AG20443 (cell line): ENCODE data around the gene RNU5D-1.
"Not testable (repeated sequence)": the region's sequence is repeated elsewhere in the genome, so short reads cannot be mapped to it uniquely, and the experiment has no call there.

Source experiments
- DNase-seq: peaks from one replicate; pipeline ENCODE4 v3.0.0; 2012; ENCODE audit warnings: low spot score, mixed read lengths

Gene RNU5D-1

GRCh38 chr1:44730741-44731512 is at the start of gene RNU5D-1:
Gene RNU5D-1, minus strand, starts transcription at chr1:44731170.
- DNase-seq = peak; percentile 90

DNA sequence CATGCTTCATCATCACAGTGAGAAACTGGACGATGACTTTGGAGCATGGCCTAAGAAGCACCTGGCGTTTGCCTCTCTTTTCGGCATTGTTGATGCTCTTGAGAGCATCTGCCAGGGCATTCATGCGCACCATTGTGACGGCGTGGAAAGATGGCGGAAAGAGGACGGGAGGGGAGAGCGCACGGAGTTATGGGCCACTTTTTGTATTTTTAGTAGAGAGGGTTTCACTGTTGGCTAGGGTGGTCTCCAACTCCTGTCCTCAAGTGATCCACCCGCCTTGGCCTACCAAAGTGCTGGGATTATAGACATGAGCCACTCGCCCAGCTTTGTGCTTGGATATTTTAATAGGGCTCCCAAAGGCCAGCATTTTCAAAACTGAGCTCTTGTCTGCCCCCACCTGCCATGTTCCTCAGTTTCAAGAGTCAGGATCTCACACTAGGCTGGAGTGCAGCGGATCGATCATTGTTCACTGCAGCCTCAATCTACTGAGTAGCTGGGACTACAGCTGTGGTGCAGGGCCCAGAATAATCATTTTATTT is 49.7 kb upstream of the RNU5D-1 start:
- DNase-seq = no peak

DNA sequence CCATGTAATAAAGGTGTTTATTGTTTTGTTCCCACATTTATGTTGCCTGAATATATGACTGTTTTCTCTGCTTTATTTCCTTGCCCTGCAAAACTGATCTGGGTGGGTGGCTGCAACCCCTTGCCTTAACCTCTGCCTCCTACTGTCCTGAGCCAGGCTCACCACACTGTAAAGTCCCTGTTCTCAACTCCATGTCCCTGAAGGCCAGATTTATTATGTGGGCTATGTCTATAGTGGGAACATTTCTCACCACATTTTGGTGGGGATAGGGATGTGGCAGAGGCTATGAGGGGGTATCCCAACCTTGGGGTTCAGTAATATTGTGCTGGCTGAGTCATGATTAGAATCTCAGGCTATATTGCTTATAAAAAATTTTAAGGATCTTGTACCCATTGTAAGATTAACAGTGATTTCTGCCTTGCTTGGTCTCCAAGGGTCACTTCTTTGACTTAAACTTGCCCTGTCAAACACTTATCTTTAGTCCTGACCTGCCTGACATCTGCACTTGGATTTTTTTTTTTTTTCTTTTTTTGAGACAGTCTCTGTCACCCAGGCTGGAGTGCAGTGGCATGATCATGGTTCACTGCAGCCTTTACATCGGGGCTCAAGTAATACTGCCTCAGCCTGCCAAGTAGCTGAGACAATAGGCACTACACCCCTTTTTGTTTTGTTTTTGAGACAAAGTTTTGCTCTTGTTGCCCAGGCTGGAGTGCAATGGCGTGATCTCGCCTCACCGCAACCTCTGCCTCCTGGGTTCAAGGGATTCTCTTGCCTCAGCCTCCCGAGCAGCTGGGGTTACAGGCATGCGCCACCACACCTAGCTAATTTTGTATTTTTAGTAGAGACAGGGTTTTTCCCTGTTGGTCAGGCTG is 48.0 kb upstream of the RNU5D-1 start:
- DNase-seq = no peak

DNA sequence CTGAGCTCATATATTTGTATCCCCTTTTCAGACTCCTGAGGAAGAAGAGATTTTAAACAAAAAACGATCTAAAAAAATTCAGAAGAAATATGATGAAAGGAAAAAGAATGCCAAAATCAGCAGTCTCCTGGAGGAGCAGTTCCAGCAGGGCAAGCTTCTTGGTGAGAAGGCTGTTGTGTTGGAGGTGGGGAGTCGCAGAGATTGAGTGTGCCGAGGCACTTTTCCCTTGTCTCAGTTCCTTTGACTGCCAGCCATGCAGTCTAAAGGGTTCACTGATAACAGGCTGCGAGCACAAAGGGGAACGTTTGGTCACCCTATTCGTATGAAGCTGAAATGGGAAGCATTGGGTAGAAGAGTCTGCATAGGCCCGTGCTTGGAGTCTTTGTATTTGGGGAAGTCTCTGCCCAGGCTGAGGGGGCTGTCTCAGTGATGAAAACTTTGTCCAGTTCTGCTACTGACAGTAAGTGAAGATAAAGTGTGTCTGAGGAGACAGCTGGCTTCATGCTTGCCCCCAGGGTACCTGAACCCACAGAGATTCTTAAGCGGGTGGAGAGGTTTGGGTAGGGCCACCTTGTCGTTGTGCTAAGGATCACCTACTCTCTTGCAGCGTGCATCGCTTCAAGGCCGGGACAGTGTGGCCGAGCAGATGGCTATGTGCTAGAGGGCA is 47.1 kb upstream of the RNU5D-1 start:
- DNase-seq = no peak

DNA sequence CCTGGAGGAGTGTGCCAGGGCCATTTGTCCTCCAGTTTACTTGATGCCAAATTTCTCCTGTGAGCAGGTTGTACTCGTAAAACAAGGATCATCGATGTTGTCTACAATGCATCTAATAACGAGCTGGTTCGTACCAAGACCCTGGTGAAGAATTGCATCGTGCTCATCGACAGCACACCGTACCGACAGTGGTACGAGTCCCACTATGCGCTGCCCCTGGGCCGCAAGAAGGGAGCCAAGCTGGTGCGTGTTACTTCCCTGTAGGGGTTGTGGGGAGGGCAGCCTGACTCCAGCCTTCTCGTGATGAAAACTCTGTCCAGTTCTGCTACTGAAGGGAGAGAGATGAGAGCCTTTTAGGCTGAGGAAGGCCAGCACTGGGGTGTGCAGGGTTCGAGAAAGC is 46.6 kb upstream of the RNU5D-1 start:
- no peak for DNase-seq

GRCh38 chr1:44776730-44777068 is 45.7 kb upstream of the RNU5D-1 start:
- no peak for DNase-seq

DNA sequence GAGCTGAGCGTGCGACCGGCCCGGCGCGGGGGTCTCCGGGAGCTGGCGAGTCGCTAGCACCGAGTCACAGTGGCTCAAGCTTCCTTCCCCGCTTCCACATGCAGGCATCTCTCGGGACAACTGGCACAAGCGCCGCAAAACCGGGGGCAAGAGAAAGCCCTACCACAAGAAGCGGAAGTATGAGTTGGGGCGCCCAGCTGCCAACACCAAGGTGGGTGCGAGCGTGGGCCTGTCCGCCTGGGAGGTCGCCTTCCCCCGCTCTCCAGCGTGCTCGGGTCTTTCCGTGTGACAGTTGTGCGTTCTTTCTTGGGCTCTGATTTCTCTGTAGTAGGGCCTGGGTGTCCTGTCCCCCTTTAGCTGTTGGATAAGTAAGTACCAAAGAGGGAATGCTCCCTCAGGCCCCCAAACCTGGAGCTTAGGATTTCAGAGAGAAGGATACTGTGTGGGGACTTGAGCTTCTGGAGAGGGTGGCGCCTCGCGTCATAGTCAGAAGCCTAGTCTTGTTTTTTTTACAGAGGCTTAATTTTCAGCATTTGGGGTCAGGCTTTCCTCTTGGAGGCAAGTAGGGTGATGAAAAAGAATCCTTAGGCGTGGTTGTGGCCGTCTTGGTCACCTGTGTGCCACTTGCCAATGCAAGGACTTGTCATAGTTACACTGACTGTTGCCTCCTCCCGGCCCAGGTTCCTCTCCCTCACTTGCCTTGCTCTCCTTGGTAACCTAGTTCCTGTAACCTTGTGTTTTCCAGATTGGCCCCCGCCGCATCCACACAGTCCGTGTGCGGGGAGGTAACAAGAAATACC is 45.2 kb upstream of the RNU5D-1 start:
- peak; percentile 20 for DNase-seq

DNA sequence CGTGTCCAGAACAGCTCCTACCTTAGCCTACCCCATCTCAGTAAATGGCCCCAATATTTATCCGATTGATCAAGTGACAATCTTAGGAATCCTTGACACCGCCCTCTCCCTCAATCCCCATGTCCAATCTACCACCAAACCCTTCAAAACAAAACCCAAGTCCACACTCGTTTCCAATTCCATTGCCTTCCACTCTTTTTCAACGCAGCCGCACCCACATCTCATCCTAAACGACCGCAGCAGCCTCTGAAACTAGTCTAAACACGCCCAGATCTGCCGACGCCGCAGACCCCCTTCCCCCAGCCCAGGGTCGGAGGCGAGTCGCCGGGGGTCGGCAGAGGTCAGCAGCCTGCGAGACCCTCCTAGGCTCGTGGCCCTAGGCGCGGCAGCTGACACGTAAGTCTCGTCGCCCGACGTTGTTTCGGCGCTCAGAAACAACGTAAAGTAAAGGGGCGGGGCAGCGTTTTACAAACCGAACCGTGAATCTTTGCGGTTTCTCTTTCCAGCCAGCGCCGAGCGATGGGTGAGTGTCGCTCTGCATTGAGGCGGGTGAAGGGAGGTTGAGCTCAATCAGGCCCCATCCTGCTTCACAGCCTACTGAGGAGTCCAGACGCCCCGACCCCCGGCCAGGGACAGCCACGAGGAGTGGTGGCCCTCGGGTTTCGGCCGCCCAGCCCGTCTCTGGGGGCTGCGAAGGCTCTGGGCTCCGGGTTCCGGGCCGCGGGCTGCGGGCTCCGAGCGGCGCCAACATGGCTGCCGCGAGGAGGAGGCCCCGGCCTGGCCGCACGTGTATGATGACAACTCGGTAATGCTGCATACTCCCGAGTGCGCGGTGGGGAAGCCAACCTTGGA is 44.3 kb upstream of the RNU5D-1 start, which contains the start of gene RPS8:
Gene RPS8 (plus strand): TSS at position 463 of the 852 bp plus-strand sequence. CDS start 57 bp downstream, at position 520.
- DNase-seq = peak; percentile 91

GRCh38 chr1:44766421-44766820 is 35.5 kb upstream of the RNU5D-1 start:
- DNase-seq = not testable (repeated sequence)

- DNase-seq = no peak
Observed at GRCh38 chr1:44760876-44761275, 29.9 kb upstream of the RNU5D-1 start.

GRCh38 chr1:44759077-44759476 is 28.1 kb upstream of the RNU5D-1 start:
- DNase-seq = no peak

GRCh38 chr1:44757420-44757819 is 26.4 kb upstream of the RNU5D-1 start:
- no peak for DNase-seq

DNA sequence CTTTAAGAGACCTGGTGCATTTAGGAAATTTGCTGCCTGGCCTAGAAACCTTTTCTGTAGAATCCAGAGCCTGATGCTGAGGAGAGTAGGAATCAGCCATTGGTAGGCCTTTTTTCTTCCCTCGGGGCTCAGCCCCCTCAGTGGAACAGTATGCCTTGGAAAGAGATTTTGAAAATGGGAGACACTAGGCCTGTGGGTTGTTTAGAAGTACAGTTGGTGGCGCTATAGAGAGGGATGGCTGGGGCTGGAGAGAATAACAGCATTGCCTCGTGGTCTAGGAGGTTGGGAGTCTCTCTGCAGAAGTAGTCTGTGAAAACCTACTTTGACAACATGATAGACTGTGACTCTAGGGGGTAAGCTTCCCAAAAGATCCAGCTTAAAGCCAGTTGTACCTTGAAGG is 16.9 kb upstream of the RNU5D-1 start:
- DNase-seq = no peak

DNA sequence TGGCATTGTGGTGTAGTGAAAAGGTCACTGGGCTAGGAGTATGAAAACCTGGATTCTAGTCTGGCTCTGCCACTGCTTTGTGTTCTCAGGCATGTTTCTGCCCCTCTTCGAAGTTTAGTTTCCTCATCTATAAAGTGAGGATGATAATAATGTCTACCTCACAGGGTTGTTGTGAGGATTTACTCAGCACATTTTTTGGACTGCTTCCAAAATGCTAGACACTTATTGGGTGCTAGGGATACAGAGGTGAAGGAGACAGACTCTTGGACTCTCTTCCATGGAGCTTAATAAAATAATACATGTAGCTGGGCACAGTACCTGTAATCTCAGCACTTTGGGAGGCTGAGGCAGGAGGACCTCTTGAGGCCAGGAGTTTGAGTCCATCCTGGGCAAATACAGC is 12.2 kb upstream of the RNU5D-1 start:
- DNase-seq = no peak

- no peak for DNase-seq
Observed at GRCh38 chr1:44740179-44740617, 9.2 kb upstream of the RNU5D-1 start.

GRCh38 chr1:44739307-44740178 is 8.6 kb upstream of the RNU5D-1 start, which contains the start of gene KIF2C:
Gene KIF2C, plus strand, starts transcription at chr1:44739837. Its CDS starts 96 bp downstream, at chr1:44739933.
- peak; percentile 99 for DNase-seq

- not testable (repeated sequence) for DNase-seq
Observed at GRCh38 chr1:44738953-44739306, 8.0 kb upstream of the RNU5D-1 start.

- no peak for DNase-seq
Observed at GRCh38 chr1:44735992-44736391, 5.0 kb upstream of the RNU5D-1 start.

- no peak for DNase-seq
Observed at GRCh38 chr1:44733784-44734183, 2.8 kb upstream of the RNU5D-1 start.
